ENCODE results near the gene SLF1.

The SLF1 gene

DNA sequence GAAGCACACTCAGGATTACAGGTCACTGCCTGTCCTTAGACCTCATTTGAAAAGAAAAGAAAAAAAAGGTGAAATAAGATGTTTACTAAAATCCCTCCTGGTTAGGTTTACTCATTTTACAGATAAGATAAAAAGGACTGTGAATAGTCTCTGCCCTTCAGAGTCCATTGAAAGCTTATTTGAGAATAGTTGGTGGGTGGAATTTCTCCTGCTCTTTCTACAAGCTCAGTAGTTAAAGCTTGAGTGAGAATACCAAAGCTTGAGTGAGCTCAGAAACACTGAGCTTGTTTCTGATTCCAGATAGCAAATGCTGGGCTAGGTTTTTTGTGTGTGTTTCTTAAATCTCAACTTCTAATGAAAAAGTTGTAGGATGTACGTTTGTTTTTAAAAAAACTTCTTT lies 106.7 kb downstream of the SLF1 start:
- DNase-seq = no peak

DNA sequence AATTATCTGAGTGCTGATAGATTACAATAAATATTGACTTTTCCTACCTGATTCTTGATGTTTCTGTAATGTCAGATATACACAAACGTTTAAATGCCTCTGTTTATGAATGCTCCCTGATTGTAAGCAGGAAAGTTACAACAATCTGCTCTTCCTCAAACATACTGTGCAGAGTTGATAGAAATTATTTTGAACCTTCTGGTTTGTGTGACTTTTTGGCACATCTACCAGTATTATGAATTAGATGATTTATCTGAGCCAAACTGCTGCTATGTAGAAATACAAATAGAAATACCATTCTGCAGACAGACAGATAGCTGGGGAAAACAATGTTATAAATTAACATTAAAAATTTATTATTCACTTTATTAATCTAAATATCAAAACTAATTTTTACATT lies 113.0 kb downstream of the SLF1 start:
- DNase-seq = no peak

DNA sequence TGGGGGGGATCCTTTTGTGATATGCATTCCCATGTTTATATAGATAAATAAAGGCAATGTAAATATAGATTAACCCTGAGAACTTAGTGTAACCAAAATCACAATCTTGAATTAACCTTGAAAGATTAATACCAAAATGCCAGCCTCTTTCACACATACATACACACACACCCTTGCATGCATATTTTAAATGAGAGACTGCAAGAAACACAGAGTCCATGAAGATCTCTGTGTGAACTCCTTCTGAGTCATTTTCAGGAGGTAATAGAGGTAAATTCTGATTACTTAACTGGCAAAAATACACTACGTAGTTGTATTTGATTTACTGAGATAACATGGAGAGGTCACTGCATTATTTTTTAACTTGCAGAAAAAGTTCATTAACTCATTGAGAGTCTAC lies 118.0 kb downstream of the SLF1 start:
- DNase-seq = no peak

DNA sequence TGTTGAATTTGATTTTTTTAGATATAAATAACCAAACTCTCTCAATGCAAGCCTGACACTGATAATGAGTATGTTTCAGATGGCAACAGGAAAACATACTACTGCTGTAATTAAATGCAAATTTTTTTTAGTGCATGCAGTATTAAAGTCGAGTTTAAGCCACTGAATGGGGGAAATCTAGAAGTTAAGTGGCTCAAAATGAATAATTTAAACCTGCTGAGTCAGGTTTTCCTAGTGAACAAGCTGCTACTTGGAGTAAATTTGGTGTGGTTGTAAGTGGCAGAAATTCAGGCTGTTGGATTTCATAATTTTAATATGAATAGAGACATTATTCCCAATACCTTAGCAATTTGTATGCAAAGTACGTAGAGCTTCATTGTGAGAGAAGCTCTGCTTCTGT lies 121.8 kb downstream of the SLF1 start:
- DNase-seq = no peak

DNA sequence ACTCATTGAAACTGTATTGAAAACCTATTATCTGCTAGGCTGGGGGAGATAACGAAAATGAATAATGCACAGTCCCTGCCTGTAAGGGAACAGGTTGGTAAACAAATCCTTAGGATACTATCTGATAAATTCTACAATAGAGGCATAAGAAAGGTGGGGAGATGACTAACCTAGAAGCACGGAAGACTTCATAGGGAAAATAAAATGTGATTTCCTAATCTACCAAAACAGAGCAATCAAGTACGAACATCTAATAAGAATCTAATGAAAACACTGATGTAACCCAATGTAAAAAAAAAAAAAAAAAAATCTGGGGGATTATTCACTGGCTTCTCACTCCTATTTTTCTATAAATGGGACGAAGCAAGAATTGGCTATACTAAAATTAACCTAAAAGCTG lies 124.4 kb downstream of the SLF1 start:
- DNase-seq = no peak

DNA sequence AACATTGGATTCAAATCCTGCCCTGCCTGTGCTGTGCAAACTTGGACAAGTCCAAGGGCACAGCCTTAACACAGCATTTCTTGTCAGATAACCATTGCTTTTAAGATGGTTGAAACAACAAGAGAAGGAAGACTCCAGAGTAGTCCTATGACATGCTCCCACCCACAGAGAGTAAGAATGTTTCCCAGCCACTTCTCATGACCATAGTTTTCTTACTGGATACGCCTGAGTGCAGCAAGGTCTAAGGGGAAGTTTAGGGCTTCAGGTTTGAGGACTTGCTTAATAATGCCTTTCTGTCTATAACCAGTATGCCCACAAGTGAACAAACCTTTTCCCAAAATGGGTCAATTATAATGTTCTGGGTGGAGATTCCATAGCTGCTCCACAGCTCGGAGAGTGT lies 126.4 kb downstream of the SLF1 start:
- DNase-seq = no peak

DNA sequence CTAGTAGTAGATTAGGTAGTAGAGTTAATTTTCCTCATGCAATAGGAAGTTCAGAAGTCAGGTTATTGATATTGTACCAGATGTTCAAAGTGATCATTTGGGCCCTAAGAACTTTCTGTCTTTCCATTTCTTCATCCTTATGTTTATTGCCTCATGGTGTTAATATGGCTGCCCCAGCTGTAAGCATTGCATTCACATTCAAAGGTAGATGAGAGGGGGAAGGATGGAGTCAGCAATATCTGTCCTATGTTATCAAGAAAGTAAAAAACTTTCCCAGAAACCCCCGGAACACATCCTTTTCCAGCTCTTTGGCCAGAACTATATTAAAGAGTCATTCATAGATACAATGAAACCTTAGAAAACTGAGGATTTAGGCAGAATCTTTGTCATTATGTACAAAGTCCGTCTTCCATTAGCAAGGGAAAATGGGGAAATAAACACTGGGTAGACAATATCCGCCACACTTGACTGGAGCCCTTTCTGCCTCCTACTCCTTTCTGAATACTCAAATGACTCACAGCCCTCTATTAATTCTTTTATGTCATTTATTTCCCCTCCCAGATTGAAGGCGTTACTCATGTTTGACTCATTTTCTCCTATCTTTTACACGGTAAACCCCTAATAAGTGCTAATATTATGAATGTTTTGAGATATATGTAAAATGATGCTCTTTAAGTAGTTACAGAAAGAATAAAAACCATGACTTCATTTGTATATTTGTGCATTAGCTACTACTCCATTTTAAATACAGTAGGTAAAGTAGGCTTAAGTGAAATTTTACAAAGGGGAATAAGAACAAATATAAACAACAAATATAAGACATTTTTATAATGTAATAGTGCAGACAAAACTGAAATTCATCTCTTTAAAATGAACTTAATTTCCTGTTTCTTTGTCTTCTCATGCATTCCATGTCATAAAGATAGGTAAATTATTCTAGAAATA lies 127.6 kb downstream of the SLF1 start:
- DNase-seq = no peak

DNA sequence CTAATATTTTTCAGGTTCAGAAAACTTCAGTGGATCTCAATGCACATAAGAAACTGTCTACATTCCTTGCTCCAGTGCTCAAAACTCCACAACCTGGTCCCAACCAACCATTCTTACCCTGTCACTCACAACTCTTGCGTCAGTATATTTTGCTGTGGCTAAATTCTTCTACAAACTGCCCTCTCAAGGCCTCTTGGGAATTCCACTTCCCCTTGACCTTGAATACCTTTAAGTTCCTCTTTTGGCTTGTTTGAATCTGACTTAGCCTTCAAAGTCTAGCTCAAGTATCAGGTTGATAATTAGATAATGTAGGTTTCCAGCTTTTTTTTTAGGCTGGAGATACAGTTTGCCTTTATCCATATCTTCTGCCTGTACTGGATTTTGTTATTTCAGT lies 128.3 kb downstream of the SLF1 start:
- no peak for DNase-seq

Data from KG1 (cell line).